SK-N-SH (cell line): Measurements from ENCODE around the gene WDR86. TPM values are rescaled to one million over a fixed set of nuclear protein-coding genes. Genes with fewer than 3 reads are reported as not detected.

Source experiments
- CTCF ChIA-PET: fragments of 300-600, 350-600 bp; formaldehyde crosslinking; extraction: SDS; loops from one replicate; lab custom pipeline; 2021; lab: Yijun Ruan, JAX
- POLR2A ChIA-PET: fragments of 350-600 bp; sonication (Branson Sonifier 250); formaldehyde crosslinking; extraction: SDS; loops from one replicate; lab custom pipeline; 2020; ENCODE audit warnings: antibody characterized with exemption, inconsistent platforms; lab: Yijun Ruan, JAX
- DNase-seq: peaks from one replicate; pipeline ENCODE4 v3.0.0; 2012
- H2AFZ ChIP-seq: fragments of 200-600 bp; sonication (generic); 2 replicates; pipeline ENCODE4 v1.8.1; 2016; ENCODE audit warnings: antibody characterized with exemption, mild to moderate bottlenecking, low read depth
- H3F3A ChIP-seq: fragments of 200-600 bp; sonication (generic); replicated peaks from 2 replicates; pipeline ENCODE3; 2016; ENCODE audit warnings: antibody characterized with exemption, mild to moderate bottlenecking; ENCODE audit not compliant: insufficient read depth
- H3K27ac ChIP-seq, 2 experiments: fragments of 200-500 bp in 1 of 2; fragments of 200-600 bp in 1 of 2; sonication (Bioruptor generic) in 1 of 2; sonication (generic), shearing (Covaris generic) in 1 of 2; 2 replicates each; pipeline versions ENCODE4 v1.5.1 to v1.6.1; 2014 to 2016; ENCODE audit warnings: low read depth in 2 of 2, inconsistent platforms in 1 of 2, low read length in 1 of 2, mild to moderate bottlenecking in 1 of 2, mixed read lengths in 1 of 2
- H3K27me3 ChIP-seq: fragments of 200-600 bp; sonication (generic), shearing (Covaris generic); 2 replicates; pipeline ENCODE4 v1.6.1; 2016; ENCODE audit warnings: mixed run types; ENCODE audit not compliant: insufficient read depth
- H3K36me3 ChIP-seq, 2 experiments: fragments of 200-500 bp in 1 of 2; fragments of 200-600 bp in 1 of 2; sonication (Bioruptor generic) in 1 of 2; sonication (generic) in 1 of 2; replicated peaks in 1 of 2; 2 replicates each; pipeline versions ENCODE3 to v1.5.1; 2014 to 2016; ENCODE audit warnings: low read length in 1 of 2, mild to moderate bottlenecking in 1 of 2; ENCODE audit not compliant: insufficient read depth in 2 of 2, control insufficient read depth in 1 of 2
- H3K4me1 ChIP-seq, 2 experiments: fragments of 200-500 bp in 1 of 2; fragments of 200-600 bp in 1 of 2; sonication (Bioruptor generic) in 1 of 2; sonication (generic), shearing (Covaris generic) in 1 of 2; 2 replicates each; pipeline versions ENCODE4 v1.5.1 to v1.6.1; 2014 to 2016; ENCODE audit warnings: low read depth in 1 of 2, low read length in 1 of 2, mixed run types in 1 of 2; ENCODE audit not compliant: insufficient read depth in 2 of 2, control insufficient read depth in 1 of 2
- H3K4me2 ChIP-seq: fragments of 200-600 bp; sonication (generic), shearing (Covaris generic); 2 replicates; pipeline ENCODE4 v1.6.1; 2017; ENCODE audit warnings: mixed run types
- H3K4me3 ChIP-seq, 2 experiments: fragments of 200-500 bp in 1 of 2; fragments of 200-600 bp in 1 of 2; sonication (Bioruptor generic) in 1 of 2; sonication (generic), shearing (Covaris generic) in 1 of 2; 2 replicates each; pipeline versions ENCODE4 v1.5.1 to v1.8.1; 2014 to 2016; ENCODE audit warnings: low read depth in 2 of 2, inconsistent platforms in 1 of 2, low read length in 1 of 2, mild to moderate bottlenecking in 1 of 2, mixed read lengths in 1 of 2, moderate library complexity in 1 of 2
- H3K79me2 ChIP-seq: fragments of 200-600 bp; sonication (generic); 2 replicates; pipeline ENCODE4 v1.8.1; 2017; ENCODE audit warnings: mild to moderate bottlenecking; ENCODE audit not compliant: insufficient read depth
- H3K9ac ChIP-seq: fragments of 200-600 bp; sonication (generic); 2 replicates; pipeline ENCODE4 v1.6.1; 2017; ENCODE audit warnings: mixed run types
- H3K9me2 ChIP-seq: fragments of 200-600 bp; sonication (generic); 2 replicates; pipeline ENCODE4 v1.6.1; 2017; ENCODE audit warnings: mixed run types
- H3K9me3 ChIP-seq: fragments of 200-600 bp; sonication (generic); 2 replicates; pipeline ENCODE4 v1.6.1; 2017; ENCODE audit warnings: mixed run types, mild to moderate bottlenecking, moderate library complexity
- H4K20me1 ChIP-seq: fragments of 200-600 bp; sonication (generic); 2 replicates; pipeline ENCODE4 v1.6.1; 2017; ENCODE audit warnings: mild to moderate bottlenecking, mixed run types; ENCODE audit not compliant: insufficient read depth
- CHD2 ChIP-seq: fragments of 150-350 bp; IDR thresholded peaks from 2 replicates; pipeline ENCODE4 v1.6.1; 2018; ENCODE audit warnings: low read length; ENCODE audit not compliant: partially characterized antibody
- EZH2phosphoT487 ChIP-seq: fragments of 200-600 bp; sonication (generic); IDR thresholded peaks from 2 replicates; pipeline ENCODE4 v1.6.1; 2017; ENCODE audit warnings: low read depth, mixed run types, mild to moderate bottlenecking, antibody characterized with exemption, moderate library complexity, borderline replicate concordance
- FOSL2 ChIP-seq: IDR thresholded peaks from 2 replicates; pipeline ENCODE4 v1.4.0; 2012; ENCODE audit warnings: low read depth, mild to moderate bottlenecking, moderate library complexity, borderline replicate concordance
- GABPA ChIP-seq: IDR thresholded peaks from 2 replicates; pipeline ENCODE4 v1.4.0; 2012; ENCODE audit warnings: low read depth, mild to moderate bottlenecking
- GATA2 ChIP-seq: sonication (generic); formaldehyde crosslinking; IDR thresholded peaks from 2 replicates; pipeline ENCODE4 v1.5.0; 2020; ENCODE audit warnings: mild to moderate bottlenecking, missing genetic modification reagents
- MAX ChIP-seq: IDR thresholded peaks from 2 replicates; pipeline ENCODE4 v1.4.0; 2012; ENCODE audit warnings: low read depth
- NFIC ChIP-seq: IDR thresholded peaks from 2 replicates; pipeline ENCODE4 v1.4.0; 2012; ENCODE audit warnings: borderline replicate concordance
- NRF1 ChIP-seq: IDR thresholded peaks from 2 replicates; pipeline ENCODE4 v1.6.1; 2012; ENCODE audit warnings: low read depth, mild to moderate bottlenecking, low read length
- RCOR1 ChIP-seq: fragments of 150-350 bp; IDR thresholded peaks from 2 replicates; pipeline ENCODE4 v1.6.1; 2017; ENCODE audit warnings: antibody characterized with exemption, low read length
- RFX5 ChIP-seq: IDR thresholded peaks from 2 replicates; pipeline ENCODE4 v1.6.1; 2012; ENCODE audit warnings: mild to moderate bottlenecking, improper control_type of control experiment, low read length
- SIN3A ChIP-seq: IDR thresholded peaks from 2 replicates; pipeline ENCODE4 v1.6.1; 2012; ENCODE audit warnings: low read depth, mild to moderate bottlenecking, low read length, moderate library complexity, borderline replicate concordance
- SMC3 ChIP-seq: IDR thresholded peaks from 2 replicates; pipeline ENCODE4 v1.6.1; 2012; ENCODE audit warnings: low read depth, low read length, improper control_type of control experiment
- USF1 ChIP-seq: IDR thresholded peaks from 2 replicates; pipeline ENCODE4 v1.4.0; 2012; ENCODE audit warnings: low read depth, borderline replicate concordance
- YY1 ChIP-seq: IDR thresholded peaks from 2 replicates; pipeline ENCODE4 v1.4.0; 2012; ENCODE audit warnings: low read depth, mild to moderate bottlenecking
- ZBTB33 ChIP-seq: IDR thresholded peaks from 2 replicates; pipeline ENCODE4 v1.4.0; 2012; ENCODE audit warnings: low read depth, borderline replicate concordance
- WGBS: methylation state at CpG from one replicate; pipeline ENCODE4 v1.1.6; 2017; ENCODE audit warnings: low lambda C conversion rate; 5-methylcytosine and 5-hydroxymethylcytosine counted together
- polyA plus RNA-seq, 3 experiments: library from polyadenylated mRNA; depleted of rRNA; stranded (reverse); fragments of >200 nt; gene quantifications; 2 replicates each; pipeline ENCODE4 v1.2.3, GENCODE V29; 2012

Gene WDR86
- polyA plus RNA-seq, 1 of the 3 experiments (the other 2 are of a cell fraction): 1.0 TPM

- TF ChIP-seq ZBTB33 (no peak), EZH2phosphoT487 (no peak), SMC3 (no peak), CHD2 (no peak), SIN3A (no peak), NFIC (no peak)
- TF ChIP-seq, all 33 proteins: peak for 0
Observed at GRCh38 chr7:151337346-151337745, 72.5 kb downstream of the WDR86 start (continued).

- TF ChIP-seq GATA2 (no peak), RCOR1 (no peak), CHD2 (no peak), MAX (no peak), FOSL2 (no peak), YY1 (no peak), GABPA (no peak), NRF1 (no peak), USF1 (no peak), RFX5 (no peak)
- TF ChIP-seq, all 33 proteins: peak for 0
- no peaks in the 10 kb centered on the region for H3K36me3 ChIP-seq
- no peaks in the 10 kb centered on the region for H3K27me3 ChIP-seq
- H3F3A ChIP-seq: peaks cover 8% of the 10 kb centered on the region
- WGBS: 79% methylated on average over 12 of the region's 12 CpGs
- H3K27ac ChIP-seq: no peak overlapping the region
- H3K4me1 ChIP-seq: peaks cover 0 to 2% of the 10 kb centered on the region in 2 experiments; a peak in 1 of 4 replicates
- H3K9me2 ChIP-seq: no peaks in the 10 kb centered on the region
- no peaks in the 10 kb centered on the region for H3K9me3 ChIP-seq
- H3K79me2 ChIP-seq: no peaks in the 10 kb centered on the region
- no peak for DNase-seq
- POLR2A ChIA-PET: no interaction called here
- H4K20me1 ChIP-seq: no peaks in the 10 kb centered on the region
- H3K9ac ChIP-seq: no peak overlapping the region
- CTCF ChIA-PET: interaction anchor here (1.3 to 13.4 kb wide), 4 partner anchors 14 to 168 kb away, joined by 3 to 152 read pairs (median 12); no protein-coding TSS in a partner anchor
- no peak overlapping the region for H3K4me2 ChIP-seq
- H2AFZ ChIP-seq: no peak overlapping the region
- H3K4me3 ChIP-seq: no peak overlapping the region
Observed at GRCh38 chr7:151336027-151336708, 73.7 kb downstream of the WDR86 start.
